ENCODE results near the gene ASIC3.

Gene ASIC3

GRCh38 chr7:151057989-151058780 lies 9.9 kb downstream of the ASIC3 start:
- DNase-seq: peak; percentile 89 to 99 (median 96)

- DNase-seq: peak in 2 of 5 experiments; percentile 16 to 23
Observed at GRCh38 chr7:151058781-151059366, 10.5 kb downstream of the ASIC3 start.

GRCh38 chr7:151059367-151060112 lies 11.2 kb downstream of the ASIC3 start, which contains the start of gene SLC4A2:
Gene SLC4A2 (plus strand): TSS chr7:151059589. CDS start chr7:151061988, 2,399 bp downstream.
- peak; percentile 47 to 84 (median 60) for DNase-seq

- DNase-seq: no peak
Observed at GRCh38 chr7:151060113-151060415, 11.7 kb downstream of the ASIC3 start.

GRCh38 chr7:151060416-151061212 lies 12.3 kb downstream of the ASIC3 start:
- DNase-seq: peak in 1 of 5 experiments; percentile 26

- DNase-seq: no peak
Observed at GRCh38 chr7:151061213-151062110, 13.1 kb downstream of the ASIC3 start.

- DNase-seq: no peak
Observed at GRCh38 chr7:151062111-151062398, 13.7 kb downstream of the ASIC3 start.

GRCh38 chr7:151062399-151063211 lies 14.3 kb downstream of the ASIC3 start:
- no peak for DNase-seq

- DNase-seq: no peak
Observed at GRCh38 chr7:151063212-151063561, 14.9 kb downstream of the ASIC3 start.

- DNase-seq: no peak
Observed at GRCh38 chr7:151064454-151064853, 16.1 kb downstream of the ASIC3 start.

- no peak for DNase-seq
Observed at GRCh38 chr7:151064993-151065392, 16.7 kb downstream of the ASIC3 start.

GRCh38 chr7:151065516-151065915 lies 17.2 kb downstream of the ASIC3 start:
- DNase-seq: no peak

- no peak for DNase-seq
Observed at GRCh38 chr7:151066273-151066974, 18.1 kb downstream of the ASIC3 start.

- DNase-seq: no peak
Observed at GRCh38 chr7:151068069-151068773, 19.9 kb downstream of the ASIC3 start.

- DNase-seq: no peak
Observed at GRCh38 chr7:151069841-151070573, 21.7 kb downstream of the ASIC3 start.

- DNase-seq: no peak
Observed at GRCh38 chr7:151070574-151070960, 22.2 kb downstream of the ASIC3 start.

- no peak for DNase-seq
Observed at GRCh38 chr7:151071032-151071866, 22.9 kb downstream of the ASIC3 start.

- DNase-seq: no peak
Observed at GRCh38 chr7:151073990-151074389, 25.7 kb downstream of the ASIC3 start.

Data from T-helper 2 cell (primary cell).